Measurements from ENCODE around the gene UCK2.

DNA sequence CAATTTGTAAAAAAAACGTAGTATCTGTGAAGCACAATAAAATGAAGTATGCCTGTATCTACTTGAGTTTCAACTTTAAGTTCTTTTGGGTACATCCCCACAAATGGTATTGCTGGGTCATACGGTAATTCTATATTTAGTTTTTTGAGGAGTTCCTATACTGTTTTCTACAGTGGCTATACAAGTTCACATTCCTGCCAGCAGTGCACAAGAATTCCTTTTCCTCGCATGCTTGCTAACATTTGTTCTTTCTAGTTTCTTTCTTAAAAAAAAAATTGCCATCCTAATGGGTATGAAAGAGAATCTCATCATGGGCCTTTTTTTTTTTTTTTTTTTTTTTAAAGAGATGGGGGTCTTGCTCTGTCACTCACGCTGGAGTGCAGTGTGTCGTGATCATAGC lies 41.9 kb downstream of the UCK2 start:
- TF ChIP-seq GATA2 (IDR thresholded peaks at IDR 0.05; ENCODE audit: low read depth, low read length) = no peak
- TF ChIP-seq GATA3 (IDR thresholded peaks at IDR 0.05; ENCODE audit: low read depth, low read length) = no peak

Data from SH-SY5Y (cell line).